HUES6 (cell line): Measurements from ENCODE around the gene NSUN5.
"Not testable (repeated sequence)": the region's sequence is repeated elsewhere in the genome, so short reads cannot be mapped to it uniquely, and the experiment has no call there.

Source experiments
- H3K27ac ChIP-seq: 2 replicates; pipeline ENCODE4 v1.7.0; 2013; ENCODE audit warnings: low read depth, mild to moderate bottlenecking, low read length, inconsistent platforms
- H3K27me3 ChIP-seq: 2 replicates; pipeline ENCODE4 v1.6.1; 2013; ENCODE audit warnings: low read length; ENCODE audit not compliant: control insufficient read depth, insufficient read depth
- H3K36me3 ChIP-seq: 2 replicates; pipeline ENCODE4 v1.6.1; 2013; ENCODE audit warnings: low read length; ENCODE audit not compliant: control insufficient read depth, insufficient read depth
- H3K4me1 ChIP-seq: 2 replicates; pipeline ENCODE4 v1.6.1; 2013; ENCODE audit warnings: low read length; ENCODE audit not compliant: control insufficient read depth, insufficient read depth
- H3K4me3 ChIP-seq: 2 replicates; pipeline ENCODE4 v1.5.1; 2013; ENCODE audit warnings: low read depth, low read length
- H3K9ac ChIP-seq: one replicate; pipeline ENCODE4 v1.6.1; 2013; ENCODE audit warnings: mild to moderate bottlenecking, low read length
- H3K9me3 ChIP-seq: 2 replicates; pipeline ENCODE4 v1.6.1; 2013; ENCODE audit warnings: low read depth, low read length; ENCODE audit not compliant: control insufficient read depth, insufficient read depth

NSUN5 gene

DNA sequence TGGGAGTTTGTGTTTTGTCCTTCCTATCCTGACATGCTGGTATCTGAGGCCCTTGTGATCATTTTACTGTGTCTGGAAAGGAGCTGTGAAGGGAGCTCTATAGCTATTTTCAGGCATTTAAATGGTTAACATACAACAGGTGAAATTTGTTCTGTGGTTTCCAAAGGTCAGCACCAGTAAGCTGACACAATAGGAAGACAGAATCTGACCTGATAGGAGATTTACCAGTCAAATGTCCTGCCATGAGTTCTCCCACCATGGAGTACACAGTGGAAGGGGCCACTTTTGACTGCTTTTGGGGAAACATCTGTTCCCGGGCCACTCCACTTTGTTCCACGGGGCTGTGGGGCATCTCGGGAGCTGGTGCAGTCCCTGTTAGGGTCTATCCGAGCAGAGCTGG is 36.9 kb upstream of the NSUN5 start:
- Histone ChIP-seq H3K36me3 (no peaks in the 10 kb centered on the region), H3K27ac (no peak overlapping the region), H3K9me3 (no peaks in the 10 kb centered on the region), H3K27me3 (no peaks in the 10 kb centered on the region), H3K9ac (no peak overlapping the region), H3K4me1 (peaks cover 15% of the 10 kb centered on the region; the same call in 1 of the 2 replicates), H3K4me3 (no peak overlapping the region)

DNA sequence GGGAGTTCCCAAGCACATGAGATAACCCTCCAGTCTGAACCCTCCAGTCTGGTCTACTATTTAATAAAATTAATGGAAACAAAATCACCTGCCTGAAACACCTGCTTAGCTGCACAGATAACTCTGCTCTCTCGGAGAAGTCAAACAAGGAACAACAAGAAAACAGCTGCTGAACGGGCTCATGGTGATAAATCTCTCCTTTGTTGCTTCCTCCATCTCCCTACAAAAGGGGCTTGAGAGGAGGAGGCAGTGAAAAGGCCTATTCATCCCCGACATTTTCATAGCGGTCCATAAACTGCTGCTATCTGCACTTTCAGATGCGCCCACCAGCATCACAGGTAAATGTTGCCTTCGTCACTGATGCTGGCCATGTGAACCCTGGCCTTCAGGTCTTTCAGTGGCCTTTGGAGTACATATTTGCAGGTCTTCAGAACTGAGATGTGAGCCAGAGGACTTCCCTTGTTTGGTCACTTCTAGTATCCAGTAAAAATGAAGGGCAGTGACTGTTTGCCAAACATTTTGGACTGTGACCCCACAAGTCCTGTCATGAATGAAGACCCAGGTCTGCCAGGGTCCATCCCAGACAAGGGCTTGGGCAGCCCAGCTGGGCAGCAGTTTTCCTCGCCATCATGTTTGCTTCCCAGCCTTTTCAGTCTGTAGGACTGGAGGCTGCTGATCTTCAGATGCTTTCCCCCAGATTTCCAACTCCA is 35.2 kb upstream of the NSUN5 start:
- Histone ChIP-seq H3K36me3 (no peaks in the 10 kb centered on the region), H3K4me1 (peaks cover 19% of the 10 kb centered on the region; the same call in 1 of the 2 replicates), H3K9ac (no peak overlapping the region), H3K9me3 (no peaks in the 10 kb centered on the region), H3K4me3 (no peak overlapping the region), H3K27me3 (no peaks in the 10 kb centered on the region), H3K27ac (no peak overlapping the region)

DNA sequence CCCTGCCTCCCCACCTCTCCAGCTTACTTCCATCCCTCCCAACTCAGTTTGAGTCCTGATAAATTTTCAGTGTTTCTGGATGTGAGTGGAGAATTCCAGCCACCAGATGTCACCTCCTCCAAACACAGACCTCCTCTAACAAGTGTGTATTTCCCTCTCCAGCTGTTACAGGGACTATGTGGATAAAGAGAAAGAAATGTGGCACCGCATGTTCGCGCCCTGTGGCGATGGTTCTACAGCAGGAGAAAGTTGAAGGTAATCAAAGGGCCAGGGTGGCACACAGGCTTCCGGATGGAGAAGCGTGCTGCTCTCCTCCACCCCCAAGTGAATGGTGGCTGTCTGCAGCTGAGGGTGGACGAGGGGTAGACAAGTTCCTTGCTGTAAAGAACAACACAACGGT is 34.0 kb upstream of the NSUN5 start:
- H3K9me3 ChIP-seq: no peaks in the 10 kb centered on the region
- no peak overlapping the region for H3K27ac ChIP-seq
- H3K4me1 ChIP-seq: peaks cover 19% of the 10 kb centered on the region; the same call in 1 of the 2 replicates
- no peak overlapping the region for H3K4me3 ChIP-seq
- H3K9ac ChIP-seq: no peak overlapping the region
- no peaks in the 10 kb centered on the region for H3K27me3 ChIP-seq
- no peaks in the 10 kb centered on the region for H3K36me3 ChIP-seq

DNA sequence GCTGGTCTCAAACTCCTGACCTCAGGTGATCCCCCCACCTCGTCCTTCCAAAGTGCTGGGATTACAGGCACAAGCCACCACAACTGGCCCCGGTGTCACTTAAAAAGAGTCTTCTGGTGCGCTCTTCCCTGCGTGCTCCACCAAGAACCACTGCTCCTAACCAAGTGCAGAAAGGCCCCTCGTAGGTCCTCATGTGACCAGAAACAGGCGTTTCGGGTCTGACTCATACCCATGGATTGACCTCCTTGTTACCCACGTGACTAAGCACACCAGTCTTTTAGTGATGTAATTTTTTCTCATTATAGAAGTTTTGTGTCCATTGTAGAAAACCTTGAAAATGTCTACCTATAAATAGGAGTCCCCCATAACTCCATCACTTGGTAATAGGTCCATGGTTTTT is 33.3 kb upstream of the NSUN5 start:
- Histone ChIP-seq H3K4me1 (peaks cover 19% of the 10 kb centered on the region; the same call in 1 of the 2 replicates), H3K9ac (no peak overlapping the region), H3K9me3 (no peaks in the 10 kb centered on the region), H3K36me3 (no peaks in the 10 kb centered on the region), H3K27me3 (no peaks in the 10 kb centered on the region), H3K27ac (no peak overlapping the region), H3K4me3 (no peak overlapping the region)

DNA sequence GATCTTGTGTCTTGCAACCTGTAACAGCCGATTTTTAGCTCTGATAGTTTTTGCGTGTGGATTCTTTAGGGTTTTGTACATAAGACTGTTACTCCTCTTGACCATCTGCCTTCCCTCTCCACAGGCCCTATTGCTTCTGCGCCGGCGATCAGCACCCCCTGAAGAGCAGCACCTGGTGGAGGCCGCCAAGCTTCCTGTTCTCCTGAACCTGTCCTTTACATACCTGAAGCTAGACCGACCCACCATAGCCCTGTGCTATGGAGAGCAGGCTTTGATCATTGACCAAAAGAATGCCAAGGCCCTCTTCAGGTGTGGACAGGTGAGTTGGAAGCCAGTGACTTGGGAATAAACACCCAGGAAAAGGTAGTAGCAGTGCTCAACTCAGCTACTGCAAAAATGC is 31.9 kb upstream of the NSUN5 start:
- Histone ChIP-seq H3K36me3 (no peaks in the 10 kb centered on the region), H3K4me3 (no peak overlapping the region), H3K27me3 (no peaks in the 10 kb centered on the region), H3K9ac (no peak overlapping the region), H3K27ac (no peak overlapping the region), H3K9me3 (no peaks in the 10 kb centered on the region), H3K4me1 (peaks cover 19% of the 10 kb centered on the region; the same call in 1 of the 2 replicates)

DNA sequence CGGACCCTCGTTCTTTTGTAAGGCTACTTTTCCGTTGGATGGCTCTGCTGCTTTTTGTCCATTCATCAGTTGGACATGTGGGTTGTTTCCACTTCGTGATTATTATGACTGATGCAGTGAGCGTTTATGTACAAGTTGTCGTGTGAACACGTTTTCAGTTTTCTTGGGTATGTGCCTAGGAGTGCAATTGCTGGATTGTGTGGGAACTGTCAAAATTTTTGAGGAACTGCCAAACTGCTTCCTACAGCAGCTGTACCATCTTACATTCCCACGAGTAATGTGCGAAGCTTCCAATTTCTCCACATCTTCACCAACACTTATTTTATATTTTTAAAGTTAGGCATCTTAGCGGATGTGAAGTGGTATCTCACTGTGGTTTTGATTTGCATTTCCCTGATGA is 29.7 kb upstream of the NSUN5 start:
- Histone ChIP-seq H3K4me1 (peaks cover 19% of the 10 kb centered on the region; the same call in 1 of the 2 replicates), H3K9me3 (no peaks in the 10 kb centered on the region), H3K4me3 (no peak overlapping the region), H3K9ac (no peak overlapping the region), H3K27me3 (no peaks in the 10 kb centered on the region), H3K27ac (no peak overlapping the region), H3K36me3 (no peaks in the 10 kb centered on the region)

DNA sequence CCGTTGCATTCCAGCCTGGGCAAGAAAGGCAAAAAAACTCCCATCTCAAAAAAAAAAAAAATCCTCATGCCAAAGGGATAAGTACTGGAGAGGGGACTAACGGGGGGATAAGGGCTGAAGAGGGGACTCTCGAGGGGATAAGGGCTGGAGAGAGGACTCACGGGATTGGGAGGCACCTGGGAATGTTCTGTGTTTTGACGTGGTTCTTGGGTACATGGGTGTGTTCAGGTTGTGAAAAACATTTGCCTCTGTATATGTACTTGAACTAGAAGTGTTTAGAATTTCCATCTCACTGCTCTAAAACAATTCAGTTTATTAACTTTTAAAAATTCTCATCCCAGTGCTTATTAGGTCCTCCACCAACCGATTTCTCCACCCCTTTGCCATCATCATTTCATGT is 23.8 kb upstream of the NSUN5 start:
- peaks cover 13% of the 10 kb centered on the region; the same call in 1 of the 2 replicates for H3K4me1 ChIP-seq
- no peak overlapping the region for H3K27ac ChIP-seq
- H3K9me3 ChIP-seq: no peaks in the 10 kb centered on the region

DNA sequence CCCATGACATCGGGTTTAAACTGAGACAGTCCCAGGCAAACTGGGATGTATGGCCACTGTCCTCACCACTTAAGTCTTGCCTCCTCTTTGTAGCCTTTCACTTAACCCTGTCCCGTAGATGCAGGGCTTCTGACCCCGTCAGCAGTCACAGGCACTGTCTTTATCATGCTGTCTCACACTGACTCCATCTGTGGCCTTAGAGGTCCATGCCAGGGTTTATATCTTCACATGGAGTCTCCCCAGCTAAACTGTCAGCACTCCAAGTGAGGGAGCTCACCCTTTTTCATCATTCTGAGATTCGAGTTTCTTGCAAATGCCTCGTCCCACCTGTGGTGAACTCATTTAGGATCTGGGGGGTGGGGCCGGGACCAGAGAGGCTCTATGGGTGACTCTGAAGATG is 22.1 kb upstream of the NSUN5 start:
- H3K9ac ChIP-seq: no peak overlapping the region
- H3K9me3 ChIP-seq: no peaks in the 10 kb centered on the region
- H3K4me3 ChIP-seq: no peak overlapping the region
- no peaks in the 10 kb centered on the region for H3K36me3 ChIP-seq
- H3K27me3 ChIP-seq: no peaks in the 10 kb centered on the region
- no peak overlapping the region for H3K27ac ChIP-seq
- H3K4me1 ChIP-seq: peaks cover 13% of the 10 kb centered on the region; the same call in 1 of the 2 replicates

More for the DNA sequence above, 23.8 kb upstream of the NSUN5 start:
- no peaks in the 10 kb centered on the region for H3K27me3 ChIP-seq
- no peak overlapping the region for H3K4me3 ChIP-seq
- H3K9ac ChIP-seq: no peak overlapping the region
- no peaks in the 10 kb centered on the region for H3K36me3 ChIP-seq

DNA sequence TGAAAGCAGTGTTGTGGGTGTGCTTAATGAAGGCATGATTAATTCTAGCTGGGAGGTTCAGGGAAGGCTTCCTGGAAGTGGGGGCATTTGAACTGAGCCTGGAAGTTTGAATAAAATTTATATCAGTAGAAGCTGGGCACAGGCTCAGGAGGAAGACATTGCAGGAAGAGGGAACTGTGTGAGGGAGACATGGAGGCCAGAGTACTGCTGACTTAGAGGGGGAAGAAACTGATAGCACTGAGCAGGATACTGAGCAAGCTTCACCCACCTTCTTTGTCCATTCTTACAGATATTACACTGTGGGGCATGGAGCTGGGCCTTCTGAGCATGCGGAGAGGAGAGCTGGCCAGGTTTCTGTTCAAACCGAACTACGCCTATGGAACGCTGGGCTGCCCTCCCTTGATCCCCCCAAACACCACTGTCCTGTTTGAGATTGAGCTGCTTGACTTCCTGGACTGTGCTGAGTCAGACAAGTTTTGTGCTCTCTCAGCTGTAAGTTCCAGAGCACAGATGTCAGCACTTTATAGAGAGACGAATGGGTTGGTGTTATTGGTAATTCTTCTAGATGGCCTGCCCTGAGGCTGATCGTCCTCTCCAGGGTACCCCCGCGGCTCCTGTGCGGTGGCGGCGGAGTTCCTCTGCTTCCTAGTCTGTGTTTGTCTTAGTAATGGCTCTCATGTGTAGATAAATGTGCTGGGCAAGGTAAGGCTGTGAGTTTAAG is 21.4 kb upstream of the NSUN5 start:
- no peaks in the 10 kb centered on the region for H3K27me3 ChIP-seq
- H3K36me3 ChIP-seq: no peaks in the 10 kb centered on the region
- H3K27ac ChIP-seq: no peak overlapping the region
- no peaks in the 10 kb centered on the region for H3K9me3 ChIP-seq
- H3K4me1 ChIP-seq: peaks cover 13% of the 10 kb centered on the region; the same call in 1 of the 2 replicates
- no peak overlapping the region for H3K9ac ChIP-seq
- no peak overlapping the region for H3K4me3 ChIP-seq

DNA sequence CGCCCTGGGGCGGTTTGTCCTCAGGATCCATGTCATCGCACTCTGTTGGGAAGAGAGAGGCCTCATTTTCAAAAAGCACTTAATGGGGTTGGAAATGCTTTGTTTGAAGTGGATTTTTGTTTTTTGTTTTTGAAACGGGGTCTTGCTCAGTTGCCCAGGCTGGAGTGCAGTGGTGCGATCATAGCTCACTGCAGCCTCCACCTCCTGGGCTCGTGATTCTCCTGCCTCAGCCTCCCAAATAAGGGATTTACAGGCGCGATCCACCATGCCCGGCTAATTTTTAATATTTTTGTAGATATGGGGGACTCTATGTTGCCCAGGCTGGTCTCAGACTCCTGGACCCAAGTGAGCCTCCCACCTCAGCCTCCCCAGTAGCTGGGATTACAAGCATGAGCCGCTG is 20.1 kb upstream of the NSUN5 start:
- Histone ChIP-seq H3K9me3 (no peaks in the 10 kb centered on the region), H3K36me3 (no peaks in the 10 kb centered on the region), H3K27me3 (no peaks in the 10 kb centered on the region), H3K4me3 (no peak overlapping the region), H3K9ac (no peak overlapping the region), H3K4me1 (peaks cover 13% of the 10 kb centered on the region; the same call in 1 of the 2 replicates), H3K27ac (no peak overlapping the region)

DNA sequence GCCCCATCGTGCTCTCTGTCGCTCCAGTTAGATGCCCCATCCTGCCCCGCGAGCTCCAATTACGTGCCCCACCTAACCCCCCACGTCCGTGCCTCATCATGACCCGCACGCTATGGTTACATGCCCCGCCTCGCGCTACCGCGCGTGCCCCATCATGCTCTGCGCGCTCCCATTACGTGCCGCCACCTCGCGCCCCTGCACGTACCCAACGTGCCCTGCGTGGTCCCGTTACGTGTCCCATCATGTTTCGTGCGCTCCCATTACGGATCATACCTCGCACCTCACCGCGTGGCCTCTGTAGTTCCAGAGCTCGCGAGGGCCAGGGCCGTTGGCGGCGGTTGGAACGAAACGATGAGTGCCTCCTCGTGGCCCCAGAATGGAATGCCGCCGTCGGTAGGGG is 19.3 kb upstream of the NSUN5 start, which contains the start of the genes FKBP6 and TRIM50:
Gene FKBP6 (plus strand): TSS at position 240 of the 400 bp plus-strand sequence. CDS start 268 bp downstream, outside the sequence.
Gene TRIM50 (minus strand): TSS at position 161 of the 400 bp plus-strand sequence. CDS start 3,295 bp downstream, outside the sequence.
- H3K9ac ChIP-seq, H3K4me3 ChIP-seq, H3K27ac ChIP-seq, H3K9me3 ChIP-seq, H3K27me3 ChIP-seq, H3K36me3 ChIP-seq: not testable (repeated sequence)
- peaks cover 13% of the 10 kb centered on the region; the same call in 1 of the 2 replicates for H3K4me1 ChIP-seq
